Mucosa of descending colon (tissue), 3 donors: ENCODE data around the gene FOLR3. TPM values are rescaled to one million over a fixed set of nuclear protein-coding genes. Genes with fewer than 3 reads are reported as not detected.

Experiments used
- ATAC-seq: fragments of 200-7000 bp; cut with Tn5 transposase; one replicate; pipeline ENCODE4 v1.9.1; 2020; ENCODE audit warnings: mild to moderate bottlenecking, moderate library complexity
- DNase-seq, 3 donors: peaks; one replicate each; pipeline ENCODE4 v3.0.0-alpha.2; 2020
- H3K36me3 ChIP-seq: fragments of 200-600 bp; one replicate; pipeline ENCODE4 v1.8.0; 2021; ENCODE audit warnings: low read depth, mild to moderate bottlenecking
- H3K4me1 ChIP-seq: fragments of 200-600 bp; one replicate; pipeline ENCODE4 v1.8.0; 2021; ENCODE audit warnings: low read depth, mild to moderate bottlenecking
- H3K4me3 ChIP-seq: fragments of 200-600 bp; one replicate; pipeline ENCODE4 v1.8.0; 2021; ENCODE audit warnings: mild to moderate bottlenecking
- H3K9me3 ChIP-seq: fragments of 200-600 bp; one replicate; pipeline ENCODE4 v1.8.0; 2021; ENCODE audit warnings: mild to moderate bottlenecking
- CTCF ChIP-seq: fragments of 200-600 bp; IDR thresholded peaks from one replicate; pipeline ENCODE4 v1.8.0; 2022; ENCODE audit warnings: antibody characterized with exemption, mild to moderate bottlenecking
- intact Hi-C, 2 donors: fragments of 100-400 bp; cut with DNase I in 1 of 2; cut with micrococcal nuclease in 1 of 2; formaldehyde crosslinking; loops; one replicate each; pipeline versions ENCODE4 v1.11.0 to v1.11.1; 2022; cut with DNase I, micrococcal nuclease
- total RNA-seq, 3 donors: library from RNA; stranded (reverse); fragmentation: NEBNext Ultra II Directional in 2 of 3; extraction: Animal tissue kit (Norgen Biotek cat#: 25700) in 2 of 3; gene quantifications; one replicate each; pipeline versions ENCODE4 v1.2.1 to v1.2.4, GENCODE V29; 2021 to 2023
- donor health status: DM: no; HTN: no; CAD: no; lungs with moderate emphysema.
- donor health status: DM: no; HTN: no; CAD: no.
- donor health status: DM: no; HTN: yes; CAD: no.

The FOLR3 gene
- total RNA-seq, 3 donors from 2014 or later, result not detected

GRCh38 chr11:72116019-72116755, 19.3 kb upstream of the FOLR3 start:
- no peaks in the 10 kb centered on the region for H3K9me3 ChIP-seq
- no peak overlapping the region for H3K4me3 ChIP-seq
- DNase-seq (no peak), ATAC-seq (no peak)
- no peaks in the 10 kb centered on the region for H3K36me3 ChIP-seq
- TF ChIP-seq CTCF, result no peak
- intact Hi-C loops, result no loop called here
- peaks cover 4% of the 10 kb centered on the region for H3K4me1 ChIP-seq

GRCh38 chr11:72119198-72119597, 16.3 kb upstream of the FOLR3 start:
- intact Hi-C loops, result no loop called here
- no peak for ATAC-seq
- Histone ChIP-seq H3K4me3 (no peak overlapping the region), H3K36me3 (no peaks in the 10 kb centered on the region), H3K9me3 (no peaks in the 10 kb centered on the region), H3K4me1 (no peaks in the 10 kb centered on the region)
- no peak for TF ChIP-seq CTCF
- no peak for DNase-seq

- no peak for ATAC-seq
- no peak for TF ChIP-seq CTCF
- no peaks in the 10 kb centered on the region for H3K9me3 ChIP-seq
- intact Hi-C loops, result no loop called here
- H3K36me3 ChIP-seq, result no peaks in the 10 kb centered on the region
- DNase-seq, result no peak
- H3K4me1 ChIP-seq, result no peaks in the 10 kb centered on the region
- no peak overlapping the region for H3K4me3 ChIP-seq
Measured at GRCh38 chr11:72120930-72121329, 14.6 kb upstream of the FOLR3 start.

- no peak overlapping the region for H3K4me3 ChIP-seq
- DNase-seq (no peak), ATAC-seq (no peak)
- no peak for TF ChIP-seq CTCF
- no peaks in the 10 kb centered on the region for H3K4me1 ChIP-seq
- no peaks in the 10 kb centered on the region for H3K9me3 ChIP-seq
- H3K36me3 ChIP-seq, result no peaks in the 10 kb centered on the region
- intact Hi-C loops, result no loop called here
Measured at GRCh38 chr11:72122607-72123006, 12.9 kb upstream of the FOLR3 start.

GRCh38 chr11:72123117-72123653, 12.3 kb upstream of the FOLR3 start:
- ATAC-seq (no peak), DNase-seq (no peak)
- H3K4me1 ChIP-seq, result no peaks in the 10 kb centered on the region
- H3K9me3 ChIP-seq, result peaks cover 4% of the 10 kb centered on the region
- H3K4me3 ChIP-seq, result no peak overlapping the region
- intact Hi-C loops, result no loop called here
- no peaks in the 10 kb centered on the region for H3K36me3 ChIP-seq
- TF ChIP-seq CTCF, result no peak
